Caco-2 (cell line): ENCODE results near the gene KRTAP9-7. TPM values are rescaled to one million over a fixed set of nuclear protein-coding genes. Genes with fewer than 3 reads are reported as not detected.

Experiments used
- BruUV-seq: library from RNA; stranded (reverse); fragments of 400-500 nt; replicated peaks from 2 replicates; lab custom pipeline; 2021; lab: Mats Ljungman, UMichigan
- CTCF ChIA-PET: fragments of 300-600 bp; sonication (Branson Sonifier 250); formaldehyde crosslinking; loops from one replicate; lab custom pipeline; 2022; ENCODE audit warnings: antibody characterized with exemption; lab: Charles Lee
- POLR2A ChIA-PET: fragments of 300-600 bp; sonication (Branson Sonifier 250); formaldehyde crosslinking; loops from one replicate; lab custom pipeline; 2022; ENCODE audit warnings: antibody characterized with exemption; lab: Charles Lee
- DNase-seq, 2 experiments: peaks; one replicate each; pipeline versions ENCODE4 v3.0.0 to v3.0.0-alpha.2; 2020 to 2022
- H3K27me3 ChIP-seq: replicated peaks from 2 replicates; pipeline ENCODE4 v1.6.0; 2011; ENCODE audit warnings: low read length; ENCODE audit not compliant: control insufficient read depth, insufficient read depth
- H3K36me3 ChIP-seq: 2 replicates; pipeline ENCODE4 v1.5.1; 2011; ENCODE audit warnings: low read length; ENCODE audit not compliant: control insufficient read depth, insufficient read depth
- H3K4me1 ChIP-seq: fragments of 250-450 bp; sonication (Bioruptor Pico); 2 replicates; pipeline ENCODE4 v1.5.1; 2020; ENCODE audit warnings: mild to moderate bottlenecking
- H3K4me3 ChIP-seq: 2 replicates; pipeline ENCODE4 v1.5.1; 2011; ENCODE audit warnings: low read depth, mild to moderate bottlenecking, control low read depth, low read length
- H3K9me3 ChIP-seq: fragments of 250-450 bp; sonication (Bioruptor Pico); 2 replicates; pipeline ENCODE4 v1.5.1; 2020; ENCODE audit warnings: mild to moderate bottlenecking, moderate library complexity
- H3K27ac Mint-ChIP-seq: one replicate; pipeline ENCODE4 v1.8.0; 2022; ENCODE audit warnings: mixed read lengths; ENCODE audit not compliant: unreplicated experiment
- H3K27me3 Mint-ChIP-seq: one replicate; pipeline ENCODE4 v1.8.0; 2022; ENCODE audit warnings: mixed read lengths; ENCODE audit not compliant: insufficient read depth, unreplicated experiment
- H3K36me3 Mint-ChIP-seq: one replicate; pipeline ENCODE4 v1.8.0; 2022; ENCODE audit warnings: mild to moderate bottlenecking, mixed read lengths; ENCODE audit not compliant: insufficient read depth, unreplicated experiment
- H3K4me1 Mint-ChIP-seq: one replicate; pipeline ENCODE4 v1.8.0; 2022; ENCODE audit warnings: low read depth, mixed read lengths; ENCODE audit not compliant: unreplicated experiment
- H3K4me3 Mint-ChIP-seq: one replicate; pipeline ENCODE4 v1.8.0; 2022; ENCODE audit warnings: mild to moderate bottlenecking, moderate library complexity, mixed read lengths; ENCODE audit not compliant: unreplicated experiment
- H3K9me3 Mint-ChIP-seq: one replicate; pipeline ENCODE4 v1.8.0; 2022; ENCODE audit warnings: mixed read lengths; ENCODE audit not compliant: unreplicated experiment
- CTCF ChIP-seq, 2 experiments: fragments of 200-600 bp in 1 of 2; IDR thresholded peaks; 1 replicate in 1 of 2; 2 replicates in 1 of 2; pipeline versions ENCODE4 v1.5.1 to v1.8.0; 2011 to 2022; ENCODE audit warnings: antibody characterized with exemption in 1 of 2, control low read depth in 1 of 2, inconsistent platforms in 1 of 2, low read depth in 1 of 2, low read length in 1 of 2, mild to moderate bottlenecking in 1 of 2, moderate library complexity in 1 of 2; ENCODE audit not compliant: insufficient read depth in 1 of 2, severe bottlenecking in 1 of 2, unreplicated experiment in 1 of 2
- intact Hi-C: fragments of 100-400 bp; cut with micrococcal nuclease; formaldehyde crosslinking; loops from one replicate; pipeline ENCODE4 v1.10.0; 2022; ENCODE audit not compliant: unreplicated experiment
- total RNA-seq: library from RNA; stranded (reverse); gene quantifications from 2 replicates; pipeline ENCODE4 v1.2.3, GENCODE V29; 2022

The KRTAP9-7 gene
- total RNA-seq, 1 experiment from 2014 or later: not detected

GRCh38 chr17:41311111-41311510, 35.6 kb downstream of the KRTAP9-7 start:
- no peaks in the 10 kb centered on the region for H3K4me1 Mint-ChIP-seq
- H3K27ac Mint-ChIP-seq: no peak overlapping the region
- H3K9me3 Mint-ChIP-seq: no peaks in the 10 kb centered on the region
- Histone ChIP-seq H3K27me3 (no peaks in the 10 kb centered on the region), H3K4me3 (no peak overlapping the region), H3K9me3 (no peaks in the 10 kb centered on the region), H3K4me1 (no peaks in the 10 kb centered on the region), H3K36me3 (no peaks in the 10 kb centered on the region)
- ChIA-PET POLR2A (no interaction called here), CTCF (no interaction called here)
- H3K4me3 Mint-ChIP-seq: no peak overlapping the region
- H3K27me3 Mint-ChIP-seq: no peaks in the 10 kb centered on the region
- no peak for TF ChIP-seq CTCF (IDR thresholded peaks at IDR 0.05; ENCODE audit: insufficient read depth in 1 of 2, low read depth in 1 of 2, low read length in 1 of 2, severe bottlenecking in 1 of 2, unreplicated experiment in 1 of 2)
- no peak for DNase-seq
- no peaks in the 10 kb centered on the region for H3K36me3 Mint-ChIP-seq
- BruUV-seq: no TSS peak
- intact Hi-C loops: no loop called here

GRCh38 chr17:41315204-41315794, 39.8 kb downstream of the KRTAP9-7 start, which contains the start of gene KRTAP17-1:
Gene KRTAP17-1, minus strand, starts transcription at chr17:41315710. Its CDS starts 60 bp downstream, at chr17:41315650.
- no peaks in the 10 kb centered on the region for H3K4me1 Mint-ChIP-seq
- Histone ChIP-seq H3K27me3 (no peaks in the 10 kb centered on the region), H3K4me3 (no peak within 1 kb of the TSS), H3K4me1 (no peaks in the 10 kb centered on the region), H3K9me3 (peaks cover 13% of the 10 kb centered on the region), H3K36me3 (no peaks in the 10 kb centered on the region)
- no peaks in the 10 kb centered on the region for H3K27me3 Mint-ChIP-seq
- intact Hi-C loops: no loop called here
- H3K9me3 Mint-ChIP-seq: peaks cover 14% of the 10 kb centered on the region
- CTCF ChIA-PET: interaction anchor here (0.5 kb wide), 1 partner anchor 416 kb away, joined by 3 read pairs; no protein-coding TSS in a partner anchor
- no peak within 1 kb of the TSS for H3K4me3 Mint-ChIP-seq
- DNase-seq: no peak
- no peak for TF ChIP-seq CTCF (IDR thresholded peaks at IDR 0.05; ENCODE audit: insufficient read depth in 1 of 2, low read depth in 1 of 2, low read length in 1 of 2, severe bottlenecking in 1 of 2, unreplicated experiment in 1 of 2)
- POLR2A ChIA-PET: no interaction called here
- H3K27ac Mint-ChIP-seq: no peak within 1 kb of the TSS
- no TSS peak for BruUV-seq
- no peaks in the 10 kb centered on the region for H3K36me3 Mint-ChIP-seq

- CTCF ChIA-PET: interaction anchor here (0.6 kb wide), 1 partner anchor 26 kb away, joined by 3 read pairs; no protein-coding TSS in a partner anchor
Measured at GRCh38 chr17:41315814-41316445, 40.4 kb downstream of the KRTAP9-7 start.

More at GRCh38 chr17:41315814-41316445, 40.4 kb downstream of the KRTAP9-7 start:
- no peaks in the 10 kb centered on the region for H3K36me3 ChIP-seq
- peaks cover 13% of the 10 kb centered on the region for H3K9me3 ChIP-seq
- no peak for TF ChIP-seq CTCF (IDR thresholded peaks at IDR 0.05; ENCODE audit: insufficient read depth in 1 of 2, low read depth in 1 of 2, low read length in 1 of 2, severe bottlenecking in 1 of 2, unreplicated experiment in 1 of 2)
- no peak overlapping the region for H3K4me3 ChIP-seq
- BruUV-seq: no TSS peak
- Mint-ChIP-seq H3K36me3 (no peaks in the 10 kb centered on the region), H3K27me3 (no peaks in the 10 kb centered on the region), H3K9me3 (peaks cover 20% of the 10 kb centered on the region), H3K27ac (no peak overlapping the region), H3K4me3 (no peak overlapping the region), H3K4me1 (no peaks in the 10 kb centered on the region)
- no peaks in the 10 kb centered on the region for H3K4me1 ChIP-seq
- POLR2A ChIA-PET: no interaction called here
- no peaks in the 10 kb centered on the region for H3K27me3 ChIP-seq
- intact Hi-C loops: no loop called here
- no peak for DNase-seq
